GM12892 (cell line): Measurements from ENCODE around the gene LHX3.

Source experiments
- POLR2A ChIP-seq: IDR thresholded peaks from 2 replicates; pipeline ENCODE4 v1.6.1; 2011; ENCODE audit warnings: low read depth, low read length, control low read depth
- POLR2AphosphoS5 ChIP-seq: IDR thresholded peaks from 2 replicates; pipeline ENCODE4 v1.6.1; 2011; ENCODE audit warnings: low read depth, low read length, control low read depth
- TAF1 ChIP-seq: IDR thresholded peaks from 2 replicates; pipeline ENCODE4 v1.6.1; 2011; ENCODE audit warnings: low read depth, mild to moderate bottlenecking, control low read depth, low read length, borderline replicate concordance

DNA sequence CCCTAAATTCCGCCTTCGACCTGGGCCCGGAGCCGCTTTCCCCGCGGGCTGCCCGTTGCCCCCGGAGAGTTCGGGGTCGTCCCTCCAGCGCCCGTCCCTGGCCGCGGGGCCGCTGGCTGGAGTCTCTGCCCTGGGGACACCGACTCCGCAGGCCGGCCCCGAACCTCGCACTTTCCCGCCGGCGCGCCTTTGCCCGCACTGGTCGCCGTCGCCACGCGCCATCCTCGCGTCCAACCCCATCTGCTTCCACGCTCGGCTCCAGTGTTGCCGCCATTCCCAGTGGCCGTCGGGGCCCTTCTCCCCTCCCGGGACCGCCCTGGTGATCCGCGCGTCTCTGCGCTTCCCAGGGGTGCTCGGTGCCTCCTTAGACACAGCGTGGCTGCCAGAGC, 11.0 kb downstream of the LHX3 start:
- TF ChIP-seq POLR2AphosphoS5 (no peak), POLR2A (no peak), TAF1 (no peak)
